ENCODE results near the gene TNIP2. TPM values are rescaled to one million over a fixed set of nuclear protein-coding genes. Genes with fewer than 3 reads are reported as not detected.
A peak's percentile ranks its signal among the peaks of the same experiment; 100 is the strongest.

The TNIP2 gene
- total and polyA plus RNA-seq, 2 of the 13 experiments (the other 11 are each of a cell fraction or from before 2014, with no cell fraction given): 25.6 to 38.0 TPM

DNA sequence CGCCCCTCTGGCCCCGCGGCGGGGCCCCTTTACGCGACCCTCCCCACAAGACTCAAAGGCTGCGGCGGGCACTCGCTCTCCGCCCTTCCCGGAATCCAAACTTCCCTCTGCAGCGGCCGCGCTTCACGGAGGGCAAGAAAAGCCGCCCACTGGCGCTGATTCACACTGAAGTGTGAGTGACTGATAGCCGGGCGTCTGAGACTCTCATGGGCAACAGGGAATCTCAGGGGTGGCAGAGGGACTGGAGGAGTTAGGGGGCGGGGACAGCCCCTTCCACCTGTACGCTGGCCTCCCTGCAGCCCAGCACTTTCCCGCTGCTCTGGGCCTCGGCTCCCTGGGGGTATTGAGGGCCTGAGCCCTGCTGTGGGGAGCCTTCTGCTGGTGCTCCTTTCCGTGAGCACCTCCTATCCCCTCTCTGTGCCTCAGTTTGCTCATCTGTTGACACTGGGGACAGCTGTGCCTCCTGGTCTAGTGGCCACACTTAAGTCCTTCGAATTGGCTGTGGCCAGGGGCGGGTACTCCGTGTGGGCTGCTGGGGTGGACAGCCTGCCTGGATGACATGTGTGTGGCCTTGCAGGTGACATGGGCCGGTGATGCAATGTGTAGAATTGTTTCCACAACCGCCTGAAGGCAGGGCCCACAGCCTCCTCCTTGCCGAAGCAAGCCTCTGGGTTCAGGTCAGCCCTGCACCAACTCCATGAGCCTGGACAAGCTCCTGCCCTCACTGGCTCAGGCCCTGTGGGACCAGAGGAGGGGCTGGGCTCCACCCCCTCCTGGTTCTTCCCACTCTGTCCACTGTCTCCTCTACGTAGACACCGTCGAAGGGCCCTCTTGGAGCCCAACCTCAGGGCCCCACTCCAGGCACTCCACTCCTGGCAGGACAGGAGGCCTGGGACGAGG is 37.7 kb upstream of the TNIP2 start (continued):
- TF ChIP-seq, protein P1, sequence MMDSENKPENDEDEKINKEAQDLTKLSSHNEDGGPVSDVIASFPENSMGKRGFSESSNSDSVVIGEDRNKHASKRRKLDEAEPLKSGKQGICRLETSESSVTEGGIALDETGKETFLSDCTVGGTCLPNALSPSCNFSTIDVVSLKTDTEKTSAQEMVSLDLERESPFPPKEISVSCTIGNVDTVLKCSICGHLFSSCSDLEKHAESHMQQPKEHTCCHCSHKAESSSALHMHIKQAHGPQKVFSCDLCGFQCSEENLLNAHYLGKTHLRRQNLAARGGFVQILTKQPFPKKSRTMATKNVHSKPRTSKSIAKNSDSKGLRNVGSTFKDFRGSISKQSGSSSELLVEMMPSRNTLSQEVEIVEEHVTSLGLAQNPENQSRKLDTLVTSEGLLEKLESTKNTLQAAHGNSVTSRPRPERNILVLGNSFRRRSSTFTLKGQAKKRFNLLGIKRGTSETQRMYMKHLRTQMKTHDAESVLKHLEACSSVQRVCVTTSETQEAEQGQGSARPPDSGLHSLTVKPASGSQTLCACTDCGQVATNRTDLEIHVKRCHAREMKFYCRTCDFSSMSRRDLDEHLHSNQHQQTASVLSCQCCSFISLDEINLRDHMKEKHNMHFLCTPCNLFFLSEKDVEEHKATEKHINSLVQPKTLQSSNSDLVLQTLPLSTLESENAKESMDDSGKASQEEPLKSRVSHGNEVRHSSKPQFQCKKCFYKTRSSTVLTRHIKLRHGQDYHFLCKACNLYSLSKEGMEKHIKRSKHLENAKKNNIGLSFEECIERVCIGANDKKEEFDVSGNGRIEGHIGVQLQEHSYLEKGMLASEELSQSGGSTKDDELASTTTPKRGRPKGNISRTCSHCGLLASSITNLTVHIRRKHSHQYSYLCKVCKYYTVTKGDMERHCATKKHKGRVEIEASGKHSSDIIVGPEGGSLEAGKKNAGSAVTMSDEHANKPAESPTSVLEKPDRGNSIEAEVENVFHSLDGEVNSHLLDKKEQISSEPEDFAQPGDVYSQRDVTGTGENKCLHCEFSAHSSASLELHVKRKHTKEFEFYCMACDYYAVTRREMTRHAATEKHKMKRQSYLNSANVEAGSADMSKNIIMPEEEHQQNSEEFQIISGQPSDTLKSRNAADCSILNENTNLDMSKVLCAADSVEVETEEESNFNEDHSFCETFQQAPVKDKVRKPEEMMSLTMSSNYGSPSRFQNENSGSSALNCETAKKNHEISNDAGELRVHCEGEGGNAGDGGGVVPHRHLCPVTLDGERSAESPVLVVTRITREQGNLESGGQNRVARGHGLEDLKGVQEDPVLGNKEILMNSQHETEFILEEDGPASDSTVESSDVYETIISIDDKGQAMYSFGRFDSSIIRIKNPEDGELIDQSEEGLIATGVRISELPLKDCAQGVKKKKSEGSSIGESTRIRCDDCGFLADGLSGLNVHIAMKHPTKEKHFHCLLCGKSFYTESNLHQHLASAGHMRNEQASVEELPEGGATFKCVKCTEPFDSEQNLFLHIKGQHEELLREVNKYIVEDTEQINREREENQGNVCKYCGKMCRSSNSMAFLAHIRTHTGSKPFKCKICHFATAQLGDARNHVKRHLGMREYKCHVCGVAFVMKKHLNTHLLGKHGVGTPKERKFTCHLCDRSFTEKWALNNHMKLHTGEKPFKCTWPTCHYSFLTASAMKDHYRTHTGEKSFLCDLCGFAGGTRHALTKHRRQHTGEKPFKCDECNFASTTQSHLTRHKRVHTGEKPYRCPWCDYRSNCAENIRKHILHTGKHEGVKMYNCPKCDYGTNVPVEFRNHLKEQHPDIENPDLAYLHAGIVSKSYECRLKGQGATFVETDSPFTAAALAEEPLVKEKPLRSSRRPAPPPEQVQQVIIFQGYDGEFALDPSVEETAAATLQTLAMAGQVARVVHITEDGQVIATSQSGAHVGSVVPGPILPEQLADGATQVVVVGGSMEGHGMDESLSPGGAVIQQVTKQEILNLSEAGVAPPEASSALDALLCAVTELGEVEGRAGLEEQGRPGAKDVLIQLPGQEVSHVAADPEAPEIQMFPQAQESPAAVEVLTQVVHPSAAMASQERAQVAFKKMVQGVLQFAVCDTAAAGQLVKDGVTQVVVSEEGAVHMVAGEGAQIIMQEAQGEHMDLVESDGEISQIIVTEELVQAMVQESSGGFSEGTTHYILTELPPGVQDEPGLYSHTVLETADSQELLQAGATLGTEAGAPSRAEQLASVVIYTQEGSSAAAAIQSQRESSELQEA (CRISPR knock-in tag; IDR thresholded peaks at IDR 0.05; ENCODE audit: not compliant biosample characterization): no peak
- TF ChIP-seq EZH2 (conservative IDR thresholded peaks at IDR 0.05; ENCODE audit: low read depth, low read length) (no peak), ZBTB38 (CRISPR knock-in tag; IDR thresholded peaks at IDR 0.05) (peak; percentile 18; the same call in 1 of the 2 replicates), RARA (CRISPR knock-in tag; IDR thresholded peaks at IDR 0.05) (peak; percentile 45; the same call in 1 of the 2 replicates), ZBTB42 (CRISPR knock-in tag; IDR thresholded peaks at IDR 0.05) (peak; percentile 74; the same call in 1 of the 2 replicates), SMARCC2 (IDR thresholded peaks at IDR 0.05) (no peak), IRF2 (CRISPR knock-in tag; IDR thresholded peaks at IDR 0.05) (peak; percentile 14; the same call in 1 of the 2 replicates), ZNF768 (CRISPR knock-in tag; IDR thresholded peaks at IDR 0.05) (peak; percentile 52; the same call in 1 of the 2 replicates), FOSL2 (CRISPR knock-in tag; IDR thresholded peaks at IDR 0.05) (peak; percentile 64; the same call in 1 of the 2 replicates), THAP11 (CRISPR knock-in tag; IDR thresholded peaks at IDR 0.05) (peak; percentile 59; the same call in 1 of the 2 replicates), ATAD3A (CRISPR knock-in tag; IDR thresholded peaks at IDR 0.05) (0 out of 2 replicates have a peak, but pooled peaks have one; percentile 52), ZNF7 (CRISPR knock-in tag; IDR thresholded peaks at IDR 0.05) (peak; percentile 97), FOXC1 (CRISPR knock-in tag; IDR thresholded peaks at IDR 0.05; ENCODE audit: borderline replicate concordance) (peak; percentile 80)
- TF ChIP-seq, protein P2, sequence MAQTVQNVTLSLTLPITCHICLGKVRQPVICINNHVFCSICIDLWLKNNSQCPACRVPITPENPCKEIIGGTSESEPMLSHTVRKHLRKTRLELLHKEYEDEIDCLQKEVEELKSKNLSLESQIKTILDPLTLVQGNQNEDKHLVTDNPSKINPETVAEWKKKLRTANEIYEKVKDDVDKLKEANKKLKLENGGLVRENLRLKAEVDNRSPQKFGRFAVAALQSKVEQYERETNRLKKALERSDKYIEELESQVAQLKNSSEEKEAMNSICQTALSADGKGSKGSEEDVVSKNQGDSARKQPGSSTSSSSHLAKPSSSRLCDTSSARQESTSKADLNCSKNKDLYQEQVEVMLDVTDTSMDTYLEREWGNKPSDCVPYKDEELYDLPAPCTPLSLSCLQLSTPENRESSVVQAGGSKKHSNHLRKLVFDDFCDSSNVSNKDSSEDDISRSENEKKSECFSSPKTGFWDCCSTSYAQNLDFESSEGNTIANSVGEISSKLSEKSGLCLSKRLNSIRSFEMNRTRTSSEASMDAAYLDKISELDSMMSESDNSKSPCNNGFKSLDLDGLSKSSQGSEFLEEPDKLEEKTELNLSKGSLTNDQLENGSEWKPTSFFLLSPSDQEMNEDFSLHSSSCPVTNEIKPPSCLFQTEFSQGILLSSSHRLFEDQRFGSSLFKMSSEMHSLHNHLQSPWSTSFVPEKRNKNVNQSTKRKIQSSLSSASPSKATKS (CRISPR knock-in tag; IDR thresholded peaks at IDR 0.05): no peak
- TF ChIP-seq, protein P3, sequence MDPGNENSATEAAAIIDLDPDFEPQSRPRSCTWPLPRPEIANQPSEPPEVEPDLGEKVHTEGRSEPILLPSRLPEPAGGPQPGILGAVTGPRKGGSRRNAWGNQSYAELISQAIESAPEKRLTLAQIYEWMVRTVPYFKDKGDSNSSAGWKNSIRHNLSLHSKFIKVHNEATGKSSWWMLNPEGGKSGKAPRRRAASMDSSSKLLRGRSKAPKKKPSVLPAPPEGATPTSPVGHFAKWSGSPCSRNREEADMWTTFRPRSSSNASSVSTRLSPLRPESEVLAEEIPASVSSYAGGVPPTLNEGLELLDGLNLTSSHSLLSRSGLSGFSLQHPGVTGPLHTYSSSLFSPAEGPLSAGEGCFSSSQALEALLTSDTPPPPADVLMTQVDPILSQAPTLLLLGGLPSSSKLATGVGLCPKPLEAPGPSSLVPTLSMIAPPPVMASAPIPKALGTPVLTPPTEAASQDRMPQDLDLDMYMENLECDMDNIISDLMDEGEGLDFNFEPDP (CRISPR knock-in tag; conservative IDR thresholded peaks at IDR 0.05): peak; percentile 87; the same call in 1 of the 2 replicates
- TF ChIP-seq, protein P4, sequence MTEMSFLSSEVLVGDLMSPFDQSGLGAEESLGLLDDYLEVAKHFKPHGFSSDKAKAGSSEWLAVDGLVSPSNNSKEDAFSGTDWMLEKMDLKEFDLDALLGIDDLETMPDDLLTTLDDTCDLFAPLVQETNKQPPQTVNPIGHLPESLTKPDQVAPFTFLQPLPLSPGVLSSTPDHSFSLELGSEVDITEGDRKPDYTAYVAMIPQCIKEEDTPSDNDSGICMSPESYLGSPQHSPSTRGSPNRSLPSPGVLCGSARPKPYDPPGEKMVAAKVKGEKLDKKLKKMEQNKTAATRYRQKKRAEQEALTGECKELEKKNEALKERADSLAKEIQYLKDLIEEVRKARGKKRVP (CRISPR knock-in tag; IDR thresholded peaks at IDR 0.05): peak in 1 of 2 experiments; percentile 99; a peak in 2 of 4 replicates
